Measurements from ENCODE around the gene RNASEL.
"Not testable (repeated sequence)": the region's sequence is repeated elsewhere in the genome, so short reads cannot be mapped to it uniquely, and the experiment has no call there.

The RNASEL gene

GRCh38 chr1:182560392-182560984, 28.6 kb downstream of the RNASEL start:
- DNase-seq (ENCODE audit: low read depth) = no peak

DNA sequence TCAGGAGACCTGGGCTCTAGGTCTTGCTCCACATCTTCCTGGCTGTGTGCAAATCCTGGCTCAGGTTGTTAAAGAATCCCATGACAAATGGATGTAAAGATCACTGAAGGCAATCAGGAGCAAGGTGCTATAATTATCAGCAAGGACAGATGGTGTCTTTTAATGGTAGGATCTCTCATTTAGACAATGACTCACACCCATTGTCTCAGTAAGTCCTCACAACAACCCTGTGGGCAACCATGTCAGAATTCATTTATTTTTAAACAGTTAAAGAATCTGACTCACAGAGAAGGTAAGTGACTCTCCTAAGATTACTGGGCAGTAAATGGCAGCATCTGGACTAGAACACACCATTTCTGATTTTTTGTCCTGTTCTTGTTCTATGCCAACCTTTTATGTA, 32.8 kb downstream of the RNASEL start:
- DNase-seq (ENCODE audit: low read depth) = no peak

DNA sequence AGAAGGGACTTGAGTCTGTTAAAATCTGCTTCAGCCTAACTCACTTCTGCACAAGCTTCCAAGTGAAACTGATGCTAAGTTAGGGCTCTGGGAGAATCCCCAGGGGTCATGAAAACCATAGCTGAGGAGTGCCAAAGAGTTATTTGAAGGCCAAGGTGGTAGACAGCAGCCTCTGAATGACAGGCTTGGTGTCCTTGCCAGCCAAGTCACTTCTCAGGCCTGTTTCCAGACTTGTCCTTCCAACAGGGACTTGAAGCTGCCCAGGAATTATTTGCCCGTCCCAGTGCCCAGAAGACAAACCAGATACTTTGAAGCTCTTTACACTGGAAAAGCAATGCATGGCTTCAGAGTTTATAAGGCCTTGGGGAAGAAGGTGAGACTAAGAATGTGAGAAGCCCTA, 33.6 kb downstream of the RNASEL start:
- DNase-seq (ENCODE audit: low read depth) = no peak

DNA sequence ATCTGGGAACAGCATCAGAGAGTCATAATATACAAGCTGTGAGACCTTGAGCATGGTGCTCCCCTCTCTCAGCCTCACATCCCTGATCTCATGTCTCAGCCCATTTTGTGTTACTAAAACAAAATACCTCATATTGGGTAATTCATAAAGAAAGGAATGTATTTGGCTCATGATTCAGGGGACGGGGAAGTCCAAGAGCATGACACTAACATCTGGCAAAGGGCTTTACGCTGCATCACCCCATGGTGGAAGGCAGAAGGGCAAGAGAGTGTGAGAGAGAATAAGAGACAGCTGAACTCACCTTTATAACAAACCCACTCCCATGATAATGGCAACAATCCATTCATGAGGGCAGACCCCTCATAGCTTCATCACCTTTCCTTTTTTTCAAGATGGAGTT, 36.5 kb downstream of the RNASEL start:
- DNase-seq (ENCODE audit: low read depth) = no peak

GRCh38 chr1:182549811-182550210, 39.2 kb downstream of the RNASEL start:
- DNase-seq (ENCODE audit: low read depth) = no peak

DNA sequence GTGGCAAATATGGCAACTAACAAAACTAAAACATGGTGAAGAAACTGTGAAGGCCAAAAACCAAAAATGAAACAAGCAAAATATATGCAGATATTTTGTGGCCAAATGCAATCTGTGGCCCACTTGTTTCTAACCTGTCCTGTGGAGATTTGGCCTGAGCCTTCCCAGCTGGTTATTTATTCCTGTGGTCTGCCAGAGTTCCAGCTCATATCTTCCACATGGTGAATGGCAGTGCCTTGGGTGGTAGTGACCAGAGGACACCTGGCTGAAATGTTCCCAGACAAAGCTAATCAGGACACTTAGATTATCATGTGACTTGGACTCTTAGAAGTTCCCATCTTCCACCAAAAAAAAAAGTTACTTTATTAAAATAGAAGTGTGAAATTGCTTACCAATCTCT, 39.7 kb downstream of the RNASEL start:
- no peak for DNase-seq (ENCODE audit: low read depth)

- DNase-seq (ENCODE audit: low read depth) = no peak
Observed at GRCh38 chr1:182533896-182534295, 55.2 kb downstream of the RNASEL start.

DNA sequence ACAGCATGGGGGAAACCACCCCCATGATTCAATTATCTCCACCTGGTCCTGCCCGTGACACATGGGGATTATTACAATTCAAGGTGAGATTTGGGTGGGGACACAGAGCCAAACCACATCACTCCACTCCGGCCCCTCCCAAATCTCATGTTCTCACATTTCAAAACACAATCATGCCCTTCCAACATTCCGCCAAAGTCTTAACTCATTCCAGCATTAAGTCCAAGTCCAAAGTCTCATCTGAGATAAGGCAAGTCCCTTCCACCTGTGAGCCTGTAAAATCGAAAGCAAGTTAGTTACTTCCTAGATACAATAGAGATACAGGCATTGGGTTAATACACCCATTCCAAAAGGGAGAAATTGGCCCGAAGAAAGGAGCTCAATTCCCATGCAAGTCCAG, 60.9 kb downstream of the RNASEL start:
- not testable (repeated sequence) for DNase-seq (ENCODE audit: low read depth)

DNA sequence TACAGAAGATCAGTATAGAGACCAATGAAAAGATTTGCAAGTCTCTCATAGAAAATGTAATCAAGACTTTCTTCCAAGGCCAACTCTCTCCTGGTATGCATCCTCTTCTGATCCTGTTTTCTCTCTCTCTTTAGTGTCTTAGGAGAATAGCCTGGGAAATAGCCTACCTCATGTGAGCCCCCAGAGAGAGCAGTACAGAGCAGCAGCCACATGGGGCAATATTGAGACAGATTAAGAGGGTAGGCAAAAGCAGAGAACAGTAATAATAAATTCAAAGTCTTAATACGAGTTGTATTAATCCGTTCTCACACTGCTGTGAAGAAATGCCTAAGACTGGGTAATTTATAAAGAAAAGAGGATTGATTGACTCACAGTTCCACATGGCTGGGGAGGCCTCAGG, 61.4 kb downstream of the RNASEL start:
- no peak for DNase-seq (ENCODE audit: low read depth)

- no peak for DNase-seq (ENCODE audit: low read depth)
Observed at GRCh38 chr1:182525342-182525741, 63.7 kb downstream of the RNASEL start.

Measured in activated T-helper 1 cell treated with Interleukin-2 at 50 U/mL for 16 hours (primary cell).